GM12873 (cell line): ENCODE data around the gene ITK.

Source experiments
- TF ChIP-seq, protein P1 (sequence below): IDR thresholded peaks from 2 replicates; pipeline ENCODE4 v1.5.1; 2012; ENCODE audit warnings: low read depth, mild to moderate bottlenecking, moderate library complexity, low read length, control low read depth; ENCODE audit not compliant: insufficient read depth; ENCODE audit errors: missing control alignments

ITK gene

DNA sequence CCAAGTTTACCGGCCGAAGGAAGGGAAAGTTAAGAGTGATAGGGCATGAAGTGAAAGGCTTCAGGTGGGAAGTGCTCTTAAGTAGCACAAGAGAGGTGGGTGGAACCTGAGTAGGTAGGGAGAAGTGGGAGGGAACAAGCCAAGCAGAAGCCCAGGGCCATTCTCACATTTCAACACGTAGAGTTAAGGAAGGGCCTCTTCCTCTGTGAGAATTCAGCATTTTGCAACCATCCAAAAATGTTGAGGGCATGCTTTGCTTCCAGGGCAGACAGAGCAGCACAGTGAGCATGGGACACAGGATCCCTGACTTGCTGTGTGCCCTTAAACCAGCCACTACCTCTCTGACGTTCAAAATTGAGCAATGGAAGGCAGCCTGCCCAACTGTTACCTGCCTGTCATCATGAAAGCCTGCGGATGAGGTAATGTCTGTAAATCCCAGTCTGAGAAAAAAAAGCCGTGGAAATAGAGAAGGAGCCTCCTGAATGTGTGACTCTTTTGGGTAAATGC lies 88.6 kb downstream of the ITK start:
- TF ChIP-seq, protein P1, sequence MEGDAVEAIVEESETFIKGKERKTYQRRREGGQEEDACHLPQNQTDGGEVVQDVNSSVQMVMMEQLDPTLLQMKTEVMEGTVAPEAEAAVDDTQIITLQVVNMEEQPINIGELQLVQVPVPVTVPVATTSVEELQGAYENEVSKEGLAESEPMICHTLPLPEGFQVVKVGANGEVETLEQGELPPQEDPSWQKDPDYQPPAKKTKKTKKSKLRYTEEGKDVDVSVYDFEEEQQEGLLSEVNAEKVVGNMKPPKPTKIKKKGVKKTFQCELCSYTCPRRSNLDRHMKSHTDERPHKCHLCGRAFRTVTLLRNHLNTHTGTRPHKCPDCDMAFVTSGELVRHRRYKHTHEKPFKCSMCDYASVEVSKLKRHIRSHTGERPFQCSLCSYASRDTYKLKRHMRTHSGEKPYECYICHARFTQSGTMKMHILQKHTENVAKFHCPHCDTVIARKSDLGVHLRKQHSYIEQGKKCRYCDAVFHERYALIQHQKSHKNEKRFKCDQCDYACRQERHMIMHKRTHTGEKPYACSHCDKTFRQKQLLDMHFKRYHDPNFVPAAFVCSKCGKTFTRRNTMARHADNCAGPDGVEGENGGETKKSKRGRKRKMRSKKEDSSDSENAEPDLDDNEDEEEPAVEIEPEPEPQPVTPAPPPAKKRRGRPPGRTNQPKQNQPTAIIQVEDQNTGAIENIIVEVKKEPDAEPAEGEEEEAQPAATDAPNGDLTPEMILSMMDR, result no peak

DNA sequence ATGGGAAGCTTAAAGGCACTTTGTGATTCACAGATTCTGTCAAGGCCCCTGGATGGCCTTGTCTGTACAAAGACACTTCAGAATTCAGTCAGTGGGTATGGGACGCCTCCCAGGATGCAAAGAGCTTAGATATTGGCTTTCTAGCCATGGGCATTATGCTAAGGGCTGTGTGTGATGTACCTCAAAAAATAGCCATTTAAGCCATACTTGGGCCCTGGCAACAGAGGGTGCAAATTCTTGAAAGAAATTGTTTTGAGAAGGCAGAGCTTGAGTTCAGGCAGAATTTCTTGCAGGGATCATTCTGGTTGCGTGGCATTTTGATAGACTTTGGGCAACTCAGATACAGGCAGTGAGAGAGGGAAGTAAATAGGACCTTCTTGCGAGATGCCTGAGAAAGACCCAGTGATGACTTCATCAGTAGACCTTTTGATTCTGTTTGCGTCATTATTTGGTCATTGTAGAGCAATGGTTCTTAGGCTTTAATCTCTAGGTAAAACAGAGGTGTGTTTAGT lies 89.2 kb downstream of the ITK start:
- TF ChIP-seq, protein P1, result no peak

DNA sequence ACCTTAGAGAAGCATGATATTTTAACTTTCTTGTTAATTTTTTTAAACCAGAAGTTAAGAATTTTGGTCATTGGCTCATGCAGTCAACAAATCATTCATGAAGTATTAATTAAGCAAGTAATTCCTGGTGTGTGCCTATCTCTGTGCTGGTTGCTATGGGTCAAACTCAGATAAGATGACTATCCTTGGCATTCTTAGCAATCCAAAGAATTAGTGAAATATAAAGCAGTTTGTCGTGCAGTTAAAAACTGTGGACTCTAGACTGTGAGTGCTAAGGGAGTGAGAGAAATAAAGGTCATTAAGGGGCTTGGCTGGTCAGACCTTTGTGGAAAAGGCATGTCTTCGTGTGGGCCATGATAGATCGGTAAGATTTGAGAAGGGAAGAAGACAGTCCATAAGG lies 90.1 kb downstream of the ITK start:
- TF ChIP-seq, protein P1, result no peak

DNA sequence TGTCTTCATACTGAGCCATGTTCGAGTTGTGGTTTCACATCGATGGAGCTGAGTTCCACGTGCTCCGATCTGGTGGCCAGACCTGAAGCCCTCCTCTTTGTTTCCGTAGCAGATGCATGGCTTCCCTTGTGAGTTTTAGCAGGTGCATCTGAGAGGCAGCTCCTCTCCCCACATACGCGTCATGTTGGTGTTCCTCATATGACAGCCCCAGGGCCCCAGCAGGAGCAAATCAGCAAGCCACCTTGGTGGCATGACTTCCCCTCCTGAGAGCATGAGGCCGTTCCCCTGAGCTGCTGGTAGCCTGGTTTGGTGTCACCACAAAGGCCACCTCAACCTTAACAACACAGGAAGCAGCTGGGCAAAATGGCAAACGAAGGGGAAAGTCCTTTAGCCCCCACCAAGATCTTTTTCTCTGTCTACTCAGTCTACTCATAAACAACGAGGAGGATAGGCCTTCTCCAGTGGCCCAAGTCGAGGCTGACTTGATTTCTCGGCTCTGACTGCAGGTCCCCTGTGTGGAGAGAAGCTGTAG lies 91.2 kb downstream of the ITK start:
- TF ChIP-seq, protein P1, result no peak

DNA sequence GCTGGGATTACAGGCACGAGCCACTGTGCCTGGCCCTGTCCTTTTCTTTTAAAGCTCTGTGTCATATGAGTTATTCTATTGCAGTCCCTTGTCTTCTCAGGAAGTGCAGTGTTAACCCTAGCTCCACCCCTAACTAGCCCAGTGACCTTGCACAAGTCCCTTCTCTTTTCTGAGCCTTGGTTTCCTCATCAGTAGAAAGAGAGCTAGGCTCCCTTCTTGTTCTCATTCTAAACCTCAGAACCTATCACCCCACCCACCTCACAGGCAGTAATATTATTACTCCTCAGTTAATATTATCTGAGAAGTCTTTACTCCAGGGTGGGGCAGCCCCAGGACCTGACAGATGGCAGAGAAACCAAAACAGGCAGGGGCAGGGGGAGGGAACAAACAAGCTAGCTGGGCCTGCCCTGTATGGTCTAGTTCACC lies 92.5 kb downstream of the ITK start:
- TF ChIP-seq, protein P1, result no peak

DNA sequence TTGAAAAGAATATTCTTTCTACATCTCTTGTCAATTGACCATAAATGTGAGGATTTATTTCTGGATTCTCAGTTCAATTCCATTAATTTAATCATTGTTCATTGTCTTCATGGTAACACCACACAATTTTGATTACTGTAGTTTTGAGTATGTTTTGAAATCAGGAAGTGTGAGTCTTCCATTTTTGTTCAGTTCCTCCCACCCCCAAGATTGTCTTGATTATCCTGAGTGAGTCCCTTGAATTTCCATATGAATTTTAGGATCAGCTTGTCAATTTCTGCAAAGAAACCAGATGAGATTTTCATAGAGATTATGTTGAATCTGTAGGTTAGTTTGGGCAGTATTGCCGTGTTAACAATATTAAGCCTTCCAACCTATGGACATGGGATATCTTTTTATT lies 94.8 kb downstream of the ITK start:
- TF ChIP-seq, protein P1, result no peak

DNA sequence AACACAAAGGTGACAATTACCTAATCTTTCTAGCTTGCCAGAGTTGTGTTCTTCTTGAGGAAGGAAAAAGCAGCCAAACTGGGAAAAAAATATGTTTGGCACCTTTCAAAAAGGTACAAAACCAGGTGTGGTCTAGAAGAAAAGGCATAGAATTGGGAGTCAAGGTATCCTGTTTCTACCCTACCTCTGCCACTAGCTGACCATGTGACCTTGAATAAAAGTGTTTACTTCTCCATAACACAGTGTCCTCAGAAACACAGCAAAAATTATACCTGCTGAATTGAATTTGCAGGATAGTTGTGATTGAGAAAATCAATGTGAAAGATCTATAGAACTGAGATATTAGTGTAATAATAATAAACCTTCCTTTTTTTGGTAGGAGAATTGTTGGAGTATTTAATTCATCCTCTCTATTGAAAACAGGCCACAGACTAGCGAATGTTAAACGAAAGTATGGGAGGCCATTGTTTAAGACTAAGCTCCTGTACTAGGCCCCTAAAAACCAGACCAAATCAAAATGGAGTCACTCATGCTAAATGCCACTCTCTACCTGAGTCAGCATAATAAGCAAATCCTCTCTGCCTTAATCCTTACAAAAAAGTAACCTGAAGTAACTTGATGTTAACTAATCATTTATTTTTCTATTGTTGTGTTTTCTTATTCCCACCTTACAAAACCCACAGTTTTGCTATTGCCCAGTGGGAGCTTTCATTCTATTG lies 97.8 kb downstream of the ITK start:
- TF ChIP-seq, protein P1, result no peak
